ENCODE results near the gene MED14. TPM values are rescaled to one million over a fixed set of nuclear protein-coding genes. Genes with fewer than 3 reads are reported as not detected.

MED14 gene
- total RNA-seq, 2 experiments from 2014 or later = 40.3 to 51.4 TPM

DNA sequence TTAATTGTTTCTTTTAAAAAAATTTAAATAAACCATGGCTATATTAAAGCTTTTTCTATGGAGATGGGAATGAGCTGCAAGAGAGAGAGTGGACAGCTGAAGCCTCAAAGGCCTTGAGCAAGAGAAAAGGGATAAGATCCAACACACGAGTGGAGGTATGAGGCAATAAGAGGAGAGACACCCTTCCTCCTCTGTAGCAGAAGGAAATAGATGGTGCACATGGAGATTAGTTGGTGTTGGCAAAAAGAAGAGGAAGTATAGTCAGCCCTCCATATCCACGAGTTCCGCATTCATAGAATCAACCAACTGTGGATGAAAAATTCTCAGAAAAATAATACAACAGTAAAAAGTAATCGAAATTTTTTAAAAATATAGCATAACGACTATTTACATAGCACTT, 91.2 kb downstream of the MED14 start:
- POLR2A ChIA-PET = interaction anchor here (1.4 kb wide), 1 partner anchor 63 kb away, joined by 4 read pairs; the partner anchor contains the start of gene ATP6AP2

DNA sequence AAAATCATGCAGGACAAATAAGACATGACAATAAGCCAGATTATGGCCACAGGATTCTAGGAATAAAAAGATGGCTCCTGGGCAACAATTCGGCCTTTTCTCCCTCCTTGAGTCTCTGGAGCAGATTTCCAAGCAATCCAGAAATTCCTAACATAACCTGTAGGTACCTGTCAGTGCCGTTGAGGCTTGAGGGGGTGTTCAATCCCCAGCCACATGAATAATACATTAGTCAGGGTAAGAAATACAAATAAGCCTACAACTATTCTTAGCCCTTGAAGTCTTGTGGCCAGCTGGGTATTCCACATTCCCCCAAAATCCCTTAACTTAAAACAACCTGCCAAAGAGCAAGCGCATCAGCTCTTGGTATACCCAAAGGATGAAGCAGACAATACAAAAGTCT, 97.7 kb downstream of the MED14 start:
- Mint-ChIP-seq H3K36me3 (peaks cover 30% of the 10 kb centered on the region), H3K4me1 (peaks cover 17% of the 10 kb centered on the region), H3K27me3 (no peaks in the 10 kb centered on the region), H3K9me3 (no peaks in the 10 kb centered on the region), H3K4me3 (no peak overlapping the region), H3K27ac (no peak overlapping the region)
- ATAC-seq (ENCODE audit: low read depth) (no peak), DNase-seq (no peak)
- POLR2A ChIA-PET = no interaction called here

More for the DNA sequence above, 91.2 kb downstream of the MED14 start:
- ATAC-seq (ENCODE audit: low read depth) = no peak
- no peaks in the 10 kb centered on the region for H3K27me3 Mint-ChIP-seq
- DNase-seq = no peak
- peak overlapping the region; percentile 91 for H3K4me3 Mint-ChIP-seq
- H3K9me3 Mint-ChIP-seq = no peaks in the 10 kb centered on the region
- H3K27ac Mint-ChIP-seq = peak overlapping the region; percentile 90
- peaks cover 19% of the 10 kb centered on the region for H3K4me1 Mint-ChIP-seq
- peaks cover 20% of the 10 kb centered on the region for H3K36me3 Mint-ChIP-seq

DNA sequence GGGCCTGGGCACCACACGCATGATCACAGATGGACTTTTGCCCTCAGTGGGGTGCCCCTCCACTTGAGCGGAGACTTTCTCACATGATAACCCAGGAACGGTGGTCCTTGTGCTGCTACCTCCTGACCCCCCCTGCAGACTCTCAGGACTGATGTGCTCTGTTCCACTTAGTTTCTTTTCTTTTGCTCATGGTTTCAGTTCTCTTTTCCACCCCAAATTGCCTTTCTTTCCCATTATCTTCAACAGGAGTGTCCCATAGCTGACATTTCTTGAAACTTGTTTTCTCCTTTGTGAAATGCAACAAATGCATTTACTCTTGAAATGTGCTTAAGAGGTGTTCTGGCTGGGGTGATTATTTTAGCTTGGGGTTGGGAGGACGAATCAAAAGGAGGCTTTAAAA, 103.1 kb downstream of the MED14 start:
- Mint-ChIP-seq H3K36me3 (peaks cover 29% of the 10 kb centered on the region), H3K9me3 (no peaks in the 10 kb centered on the region), H3K4me3 (no peak overlapping the region), H3K27ac (no peak overlapping the region), H3K4me1 (peaks cover 9% of the 10 kb centered on the region), H3K27me3 (no peaks in the 10 kb centered on the region)
- POLR2A ChIA-PET = no interaction called here
- ATAC-seq (ENCODE audit: low read depth) (no peak), DNase-seq (no peak)

DNA sequence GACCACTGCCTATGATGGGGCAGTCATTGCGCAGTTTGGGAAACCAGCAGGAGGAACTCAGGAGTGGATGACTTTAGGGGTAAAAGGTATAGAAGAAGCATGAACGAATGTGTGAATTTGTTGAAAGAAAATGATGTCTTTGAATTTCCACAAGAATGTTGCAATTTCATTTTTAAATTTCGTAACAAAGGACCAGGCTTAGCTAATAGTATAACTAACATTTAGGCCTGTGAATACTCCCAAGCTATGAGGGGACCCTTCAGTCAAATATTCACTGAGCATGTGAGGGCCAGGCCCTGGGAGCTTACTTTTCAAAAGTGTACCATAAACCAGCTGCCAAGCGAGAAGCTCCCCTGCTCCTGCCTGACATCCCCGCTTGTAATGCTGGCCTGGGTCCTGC, 106.8 kb downstream of the MED14 start:
- Mint-ChIP-seq H3K36me3 (peaks cover 13% of the 10 kb centered on the region), H3K27me3 (no peaks in the 10 kb centered on the region), H3K9me3 (no peaks in the 10 kb centered on the region), H3K4me1 (peaks cover 2% of the 10 kb centered on the region), H3K27ac (no peak overlapping the region), H3K4me3 (no peak overlapping the region)
- DNase-seq (no peak), ATAC-seq (ENCODE audit: low read depth) (no peak)
- POLR2A ChIA-PET = no interaction called here

DNA sequence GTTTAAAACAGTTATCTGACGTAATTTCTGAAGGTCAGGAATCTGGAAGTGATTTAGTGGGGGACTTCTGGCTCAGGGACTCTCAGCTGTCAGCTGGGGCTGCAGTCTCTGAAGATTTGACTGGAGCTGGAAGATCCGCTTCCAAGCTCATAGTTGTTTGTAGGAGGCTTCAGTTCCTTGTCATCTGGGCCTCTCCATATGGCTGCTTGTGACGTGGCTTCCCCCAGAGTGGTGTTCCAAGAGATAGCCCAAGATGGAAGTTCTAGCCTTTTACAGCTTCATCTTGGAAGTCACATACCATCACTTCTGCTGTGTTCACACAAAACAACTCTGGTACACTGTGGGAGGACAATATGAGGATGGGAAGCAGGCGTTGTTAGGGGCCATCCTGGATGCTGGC, 110.0 kb downstream of the MED14 start:
- Mint-ChIP-seq H3K4me1 (no peaks in the 10 kb centered on the region), H3K36me3 (peaks cover 7% of the 10 kb centered on the region), H3K9me3 (no peaks in the 10 kb centered on the region), H3K27ac (no peak overlapping the region), H3K4me3 (no peak overlapping the region), H3K27me3 (no peaks in the 10 kb centered on the region)
- POLR2A ChIA-PET = no interaction called here
- no peak for DNase-seq
- no peak for ATAC-seq (ENCODE audit: low read depth)

DNA sequence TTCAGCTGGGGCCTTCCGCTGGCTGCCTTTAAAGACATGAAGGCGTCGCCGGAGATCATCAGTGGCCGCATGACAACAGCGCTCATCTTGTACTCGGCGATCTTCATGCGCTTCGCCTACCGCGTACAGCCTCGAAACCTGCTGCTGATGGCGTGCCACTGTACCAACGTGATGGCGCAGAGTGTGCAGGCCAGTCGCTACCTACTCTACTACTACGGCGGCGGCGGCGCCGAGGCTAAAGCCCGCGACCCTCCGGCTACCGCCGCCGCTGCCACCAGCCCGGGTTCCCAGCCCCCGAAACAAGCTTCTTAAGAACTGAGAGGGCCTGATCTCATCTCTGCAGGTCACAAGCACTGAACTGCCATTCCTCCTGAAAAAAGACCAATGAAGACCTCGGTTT, 111.7 kb downstream of the MED14 start:
- DNase-seq = no peak
- POLR2A ChIA-PET = interaction anchor here (1.0 kb wide), 1 partner anchor 12 kb away, joined by 3 read pairs; no protein-coding TSS in a partner anchor
- Mint-ChIP-seq H3K27me3 (no peaks in the 10 kb centered on the region), H3K36me3 (peaks cover 7% of the 10 kb centered on the region), H3K4me3 (no peak overlapping the region), H3K27ac (no peak overlapping the region), H3K9me3 (no peaks in the 10 kb centered on the region), H3K4me1 (no peaks in the 10 kb centered on the region)
- no peak for ATAC-seq (ENCODE audit: low read depth)

DNA sequence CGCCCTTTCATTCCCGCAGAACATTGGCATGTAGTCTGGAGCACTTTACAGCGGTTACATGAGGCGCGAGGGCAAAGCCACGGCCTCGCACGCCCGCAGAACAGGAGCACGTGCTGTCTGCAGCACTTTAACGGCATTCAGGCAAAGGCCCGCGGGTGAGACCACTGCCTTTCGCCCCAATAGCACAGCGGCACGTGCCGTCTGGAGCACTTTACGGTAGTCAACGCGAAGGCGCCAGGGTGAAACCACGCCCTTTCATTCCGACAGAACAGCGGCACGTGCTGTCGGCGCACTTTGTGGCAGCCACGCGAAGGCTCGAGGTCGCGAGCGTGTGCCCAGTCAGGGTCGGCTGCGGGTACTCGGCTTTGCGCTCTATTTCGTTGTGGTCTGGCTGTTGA, 112.2 kb downstream of the MED14 start, which contains the start of gene MPC1L:
MPC1L (plus strand) TSS at position 290 of the 398 bp plus-strand sequence. CDS start 138 bp downstream, outside the sequence.
- Mint-ChIP-seq H3K4me3 (no peak within 1 kb of the TSS), H3K9me3 (no peaks in the 10 kb centered on the region), H3K4me1 (no peaks in the 10 kb centered on the region), H3K27ac (no peak within 1 kb of the TSS), H3K27me3 (no peaks in the 10 kb centered on the region), H3K36me3 (peaks cover 4% of the 10 kb centered on the region)
- ATAC-seq (ENCODE audit: low read depth) (no peak), DNase-seq (no peak)
- POLR2A ChIA-PET = no interaction called here

DNA sequence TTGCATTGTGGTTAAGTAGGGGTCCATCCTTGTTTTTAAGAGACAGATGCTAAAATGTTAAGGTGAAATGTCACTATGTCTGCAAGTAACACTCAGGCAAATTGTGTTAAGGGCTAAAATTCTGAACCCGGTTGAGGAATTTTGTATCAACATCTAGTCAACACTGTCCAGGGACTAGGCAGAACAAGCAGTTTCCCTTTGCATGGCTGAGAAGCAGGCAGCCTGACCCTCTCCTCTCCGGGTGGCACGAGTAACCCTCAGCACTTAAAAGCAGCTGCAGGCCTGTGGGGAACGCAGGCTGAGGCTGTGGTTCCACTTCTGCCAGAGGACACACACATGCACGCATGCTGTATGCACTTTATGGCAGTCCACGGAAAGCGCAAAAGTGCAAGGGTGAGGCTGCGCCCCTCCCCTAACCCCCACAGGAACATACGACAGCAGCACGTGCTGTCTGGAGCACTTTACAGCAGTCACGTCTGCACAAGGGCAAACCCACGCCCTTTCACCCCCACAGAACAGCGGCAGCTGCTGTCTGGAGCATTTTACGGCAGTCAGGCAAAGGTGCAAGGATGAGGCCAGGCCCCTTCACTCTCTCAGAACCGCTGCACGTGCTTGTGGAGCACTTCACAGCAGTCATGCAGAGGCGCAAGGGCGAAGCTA, 112.7 kb downstream of the MED14 start:
- no peaks in the 10 kb centered on the region for H3K9me3 Mint-ChIP-seq
- ATAC-seq (ENCODE audit: low read depth) = no peak
- DNase-seq = no peak
- H3K4me1 Mint-ChIP-seq = no peaks in the 10 kb centered on the region
- no peak overlapping the region for H3K27ac Mint-ChIP-seq
- POLR2A ChIA-PET = no interaction called here
- H3K36me3 Mint-ChIP-seq = no peaks in the 10 kb centered on the region
- H3K27me3 Mint-ChIP-seq = no peaks in the 10 kb centered on the region
- H3K4me3 Mint-ChIP-seq = no peak overlapping the region

DNA sequence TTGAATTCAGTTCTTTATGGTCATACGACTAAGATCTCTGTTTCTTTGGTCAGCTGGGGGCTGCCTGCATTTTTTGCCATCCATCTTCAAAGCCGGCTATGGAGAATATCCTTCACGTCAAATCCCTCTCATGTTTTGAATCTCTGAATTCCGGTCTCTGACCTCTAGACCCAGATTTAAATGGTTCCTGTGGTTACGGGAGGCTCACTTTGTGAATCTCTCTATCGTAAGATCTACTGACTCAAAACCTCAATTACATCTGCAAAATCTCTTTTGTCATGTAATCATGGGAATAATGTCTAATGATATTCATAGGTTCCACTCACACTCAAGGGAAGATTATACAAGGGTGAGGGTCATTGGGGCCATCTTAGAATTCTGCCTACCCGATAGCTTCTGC, 117.8 kb downstream of the MED14 start:
- Mint-ChIP-seq H3K27me3 (no peaks in the 10 kb centered on the region), H3K4me3 (no peak overlapping the region), H3K4me1 (no peaks in the 10 kb centered on the region), H3K9me3 (no peaks in the 10 kb centered on the region), H3K27ac (no peak overlapping the region), H3K36me3 (no peaks in the 10 kb centered on the region)
- DNase-seq (no peak), ATAC-seq (ENCODE audit: low read depth) (no peak)
- POLR2A ChIA-PET = no interaction called here

DNA sequence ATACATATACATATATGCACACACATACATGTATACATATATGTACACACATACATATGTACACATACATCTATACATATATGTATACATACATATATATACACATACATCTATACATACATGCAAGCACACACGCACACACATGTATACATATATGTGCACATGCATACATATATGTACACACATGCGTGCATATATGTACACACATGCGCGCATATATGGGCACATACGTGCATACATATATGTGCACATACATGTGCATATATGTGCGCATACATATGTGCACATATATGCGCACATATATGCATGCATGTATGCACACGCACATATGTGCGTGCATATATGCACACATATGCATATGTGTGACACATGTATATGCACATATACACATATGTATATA, 119.4 kb downstream of the MED14 start:
- Mint-ChIP-seq H3K27me3 (no peaks in the 10 kb centered on the region), H3K4me1 (no peaks in the 10 kb centered on the region), H3K9me3 (no peaks in the 10 kb centered on the region), H3K36me3 (no peaks in the 10 kb centered on the region), H3K4me3 (no peak overlapping the region), H3K27ac (no peak overlapping the region)
- POLR2A ChIA-PET = no interaction called here
- DNase-seq (no peak), ATAC-seq (ENCODE audit: low read depth) (no peak)

DNA sequence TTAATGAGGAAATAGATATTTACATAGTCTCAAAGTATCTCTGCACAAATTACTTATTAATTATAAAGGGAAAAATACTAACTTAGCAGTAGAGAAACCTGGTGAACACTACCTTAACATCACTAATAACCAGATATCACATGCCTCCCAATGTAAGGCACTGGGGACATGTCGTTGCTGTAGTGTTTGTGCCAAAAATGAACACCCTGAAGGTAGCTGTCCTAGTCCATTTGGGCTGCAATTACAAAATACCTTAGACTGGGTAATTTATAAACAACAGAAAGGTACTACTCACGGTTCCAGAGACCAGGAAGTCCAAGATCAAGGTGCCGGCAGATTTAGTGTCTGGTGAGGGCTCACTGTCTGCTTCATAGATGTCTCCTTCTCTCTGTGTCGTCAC, 122.8 kb downstream of the MED14 start:
- DNase-seq (no peak), ATAC-seq (ENCODE audit: low read depth) (no peak)
- no peaks in the 10 kb centered on the region for H3K4me1 Mint-ChIP-seq
- H3K9me3 Mint-ChIP-seq = no peaks in the 10 kb centered on the region
- H3K27ac Mint-ChIP-seq = no peak overlapping the region
- no peaks in the 10 kb centered on the region for H3K36me3 Mint-ChIP-seq
- no peaks in the 10 kb centered on the region for H3K27me3 Mint-ChIP-seq
- H3K4me3 Mint-ChIP-seq = no peak overlapping the region
- POLR2A ChIA-PET = no interaction called here

DNA sequence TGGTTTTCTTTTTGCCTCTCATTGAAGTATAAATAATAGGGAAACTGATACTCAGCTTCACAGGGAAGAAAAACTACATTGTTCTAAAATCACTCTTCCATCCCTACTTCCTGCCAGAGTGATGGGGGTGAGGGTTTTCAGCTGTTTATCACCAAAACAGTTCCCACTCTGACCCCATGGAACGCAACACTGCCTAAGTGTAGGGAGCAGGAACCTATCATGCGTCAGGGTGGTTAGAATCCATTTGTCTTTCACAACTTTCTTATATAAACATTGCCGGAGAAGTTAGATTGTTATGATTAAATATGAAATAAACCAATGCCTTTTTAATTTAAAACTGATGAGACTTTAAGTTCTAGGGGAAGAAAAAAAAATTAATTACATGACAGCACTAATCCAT, 128.0 kb downstream of the MED14 start:
- DNase-seq = no peak
- Mint-ChIP-seq H3K9me3 (no peaks in the 10 kb centered on the region), H3K4me1 (no peaks in the 10 kb centered on the region), H3K27ac (no peak overlapping the region), H3K36me3 (peaks cover 4% of the 10 kb centered on the region), H3K27me3 (no peaks in the 10 kb centered on the region), H3K4me3 (no peak overlapping the region)
- ATAC-seq (ENCODE audit: low read depth) = no peak
- POLR2A ChIA-PET = no interaction called here

DNA sequence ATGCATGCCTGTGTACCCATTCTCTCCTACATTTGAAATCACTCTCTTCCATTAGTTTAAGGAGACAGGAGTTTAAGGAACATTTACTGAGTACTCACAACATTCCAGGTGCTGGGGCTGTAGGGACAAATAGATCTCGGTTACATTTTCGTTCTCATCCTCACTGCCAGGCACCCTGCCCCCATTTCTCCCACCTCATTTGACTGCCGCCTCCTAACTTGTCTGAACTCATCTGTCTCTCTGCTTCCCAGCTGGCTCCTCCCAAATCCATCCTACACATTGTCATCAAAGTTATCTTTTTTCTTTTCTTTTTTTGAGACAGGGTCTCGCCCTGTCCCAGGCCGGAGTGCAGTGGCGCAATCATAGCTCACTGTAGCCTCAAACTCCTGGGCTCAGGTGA, 131.9 kb downstream of the MED14 start:
- DNase-seq (no peak), ATAC-seq (ENCODE audit: low read depth) (no peak)
- no peak overlapping the region for H3K27ac Mint-ChIP-seq
- no peaks in the 10 kb centered on the region for H3K4me1 Mint-ChIP-seq
- H3K27me3 Mint-ChIP-seq = no peaks in the 10 kb centered on the region
- peaks cover 16% of the 10 kb centered on the region for H3K36me3 Mint-ChIP-seq
- H3K9me3 Mint-ChIP-seq = no peaks in the 10 kb centered on the region
- no peak overlapping the region for H3K4me3 Mint-ChIP-seq
- POLR2A ChIA-PET = no interaction called here

All from activated naive CD8-positive, alpha-beta T cell treated with anti-CD3 and anti-CD28 coated beads, Interleukin-2, amount 10 ng/mL, durations not matched to agents 7 days and 5 days (primary cell).